GM12873 (cell line): ENCODE data around the gene TMEM132C.

Source experiments
- CTCF ChIP-seq: IDR thresholded peaks from 2 replicates; pipeline ENCODE4 v1.5.1; 2012; ENCODE audit warnings: low read depth, mild to moderate bottlenecking, moderate library complexity, low read length, control low read depth; ENCODE audit not compliant: insufficient read depth; ENCODE audit errors: missing control alignments

TMEM132C gene

DNA sequence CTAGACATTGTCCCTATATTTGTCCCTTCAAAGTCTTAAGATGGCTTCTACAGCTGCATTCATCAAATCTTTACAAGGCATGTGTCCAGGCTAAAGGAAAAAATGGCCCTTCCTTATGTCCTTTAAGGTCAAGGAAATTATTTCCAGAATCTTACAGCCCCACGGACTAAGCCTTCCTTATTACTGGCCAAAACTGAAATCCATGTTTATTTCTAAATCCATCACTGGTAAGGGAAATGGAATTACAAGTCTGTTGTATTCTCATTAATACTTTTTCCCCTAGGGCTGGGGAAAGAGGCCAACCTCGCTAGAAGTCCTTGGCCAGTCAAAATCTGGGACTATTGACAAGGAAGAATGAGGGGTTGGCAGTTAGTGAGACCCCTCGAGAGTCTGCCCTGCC, 252.5 kb downstream of the TMEM132C start:
- no peak for TF ChIP-seq CTCF

- no peak for TF ChIP-seq CTCF
Observed at GRCh38 chr12:128521981-128522380, 255.0 kb downstream of the TMEM132C start.

DNA sequence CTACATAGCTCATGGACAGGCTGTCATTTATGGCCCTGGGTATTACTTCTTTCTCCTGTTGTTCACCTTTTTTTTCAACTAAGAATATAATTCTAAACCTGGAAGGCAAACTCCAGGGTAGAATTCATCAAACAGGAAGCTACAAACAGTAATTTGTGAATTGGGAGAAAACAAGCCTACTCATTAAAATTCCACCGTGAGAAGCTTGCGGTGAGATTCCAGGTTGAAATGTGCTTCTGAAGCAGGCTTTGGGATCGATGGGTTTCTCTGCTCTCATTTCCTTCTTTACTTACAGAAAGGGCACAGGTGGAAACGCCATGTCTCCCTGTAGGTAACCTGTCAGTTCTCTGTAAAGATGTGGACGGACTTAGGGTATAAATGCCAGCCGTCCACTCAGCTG, 257.5 kb downstream of the TMEM132C start:
- TF ChIP-seq CTCF, result no peak

DNA sequence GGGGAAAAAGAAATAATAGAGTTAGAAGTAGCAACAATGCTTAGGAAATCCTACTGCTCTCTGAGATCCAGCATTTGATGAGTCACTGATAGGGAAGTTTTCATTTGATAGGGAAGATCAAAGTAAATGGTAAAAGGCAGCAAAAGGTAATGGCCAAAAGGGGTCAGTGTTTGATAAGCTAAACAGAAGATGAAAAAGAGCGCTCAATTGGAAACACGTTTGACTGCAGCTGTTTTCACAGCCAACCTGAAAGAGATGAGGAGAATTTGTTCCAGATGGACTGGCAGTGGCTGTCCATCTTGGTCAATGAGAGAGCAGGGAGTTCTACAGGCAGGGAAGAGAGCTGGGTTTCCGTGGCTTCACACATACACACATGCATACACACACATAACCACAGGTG, 264.2 kb downstream of the TMEM132C start:
- peak; percentile 33 for TF ChIP-seq CTCF

DNA sequence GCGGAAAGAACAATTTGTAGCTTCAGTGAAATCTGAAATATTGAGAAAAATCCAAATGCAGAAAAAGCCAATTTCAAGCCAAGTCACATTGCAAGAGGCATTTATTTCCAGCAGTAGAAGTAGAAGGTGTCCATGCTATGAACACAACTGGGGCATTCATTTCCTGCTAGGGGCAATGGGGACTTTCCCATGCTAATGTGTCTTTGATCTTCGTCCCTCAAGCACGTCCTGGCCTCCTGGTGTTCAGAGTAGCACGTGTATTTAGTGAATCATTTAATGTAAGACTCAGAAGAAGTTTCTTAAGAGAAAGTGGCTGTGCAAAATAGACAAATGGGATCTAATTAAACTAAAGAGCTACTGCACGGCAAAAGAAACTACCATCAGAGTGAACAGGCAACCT, 267.9 kb downstream of the TMEM132C start:
- TF ChIP-seq CTCF, result no peak

- TF ChIP-seq CTCF, result no peak
Observed at GRCh38 chr12:128536810-128537209, 269.8 kb downstream of the TMEM132C start.

DNA sequence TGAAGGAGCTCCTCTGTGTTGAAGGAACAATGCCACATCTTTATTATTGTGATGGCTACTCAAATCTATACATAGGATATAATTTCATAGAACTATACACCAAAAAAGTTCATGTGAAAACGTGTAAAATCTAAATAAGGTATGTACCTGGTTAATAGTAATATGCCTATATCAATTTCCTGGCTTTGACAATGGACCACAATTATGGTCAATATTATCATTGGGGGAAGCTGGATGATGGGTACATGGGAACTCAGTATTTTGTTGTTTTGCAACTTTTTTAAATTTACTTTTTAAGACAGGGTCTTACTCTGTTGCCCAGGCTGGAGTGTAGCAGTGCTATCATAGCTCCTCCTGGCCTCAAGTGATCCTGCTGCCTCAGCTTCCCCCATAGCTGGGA, 270.7 kb downstream of the TMEM132C start:
- TF ChIP-seq CTCF, result no peak
